DND-41 (cell line): ENCODE measurements around the gene TYRP1.

ENCODE experiments used
- ATAC-seq: fragments of 200-7000 bp; cut with Tn5 transposase; 3 replicates; pipeline ENCODE4 v1.9.1; 2021; ENCODE audit warnings: low read depth; ENCODE audit not compliant: insufficient read depth
- DNase-seq: peaks from one replicate; pipeline ENCODE4 v3.0.0-alpha.2; 2020
- H2AFZ ChIP-seq: 2 replicates; pipeline ENCODE4 v1.6.0; 2012; ENCODE audit warnings: low read depth, low read length
- H3K27ac ChIP-seq: 2 replicates; pipeline ENCODE4 v1.5.1; 2012; ENCODE audit warnings: low read length, inconsistent platforms
- H3K27me3 ChIP-seq: fragments of 200-600 bp; sonication (generic); 2 replicates; pipeline ENCODE4 v1.6.0; 2012; ENCODE audit warnings: low read length, mild to moderate bottlenecking, inconsistent platforms; ENCODE audit not compliant: insufficient read depth, poor library complexity
- H3K36me3 ChIP-seq: 2 replicates; pipeline ENCODE4 v1.5.1; 2012; ENCODE audit warnings: low read length, inconsistent platforms; ENCODE audit not compliant: insufficient read depth
- H3K4me1 ChIP-seq: 2 replicates; pipeline ENCODE4 v1.5.1; 2012; ENCODE audit warnings: mild to moderate bottlenecking, low read length; ENCODE audit not compliant: insufficient read depth
- H3K4me2 ChIP-seq: 2 replicates; pipeline ENCODE4 v1.6.0; 2012; ENCODE audit warnings: mild to moderate bottlenecking, moderate library complexity, low read length, inconsistent platforms; ENCODE audit not compliant: insufficient read depth
- H3K4me3 ChIP-seq, 2 experiments: fragments of 200-600 bp in 1 of 2; shearing (Covaris generic) in 1 of 2; 2 replicates each; pipeline ENCODE4 v1.5.1; 2012 to 2016; ENCODE audit warnings: inconsistent platforms in 2 of 2, low read length in 2 of 2, mild to moderate bottlenecking in 2 of 2, low read depth in 1 of 2, moderate library complexity in 1 of 2
- H3K79me2 ChIP-seq: 2 replicates; pipeline ENCODE4 v1.6.0; 2012; ENCODE audit warnings: low read length, inconsistent platforms; ENCODE audit not compliant: insufficient read depth
- H3K9ac ChIP-seq: 2 replicates; pipeline ENCODE4 v1.6.0; 2012; ENCODE audit warnings: low read depth, mild to moderate bottlenecking, inconsistent platforms, low read length, moderate library complexity
- H3K9me3 ChIP-seq: 2 replicates; pipeline ENCODE4 v1.5.1; 2012; ENCODE audit warnings: low read length, moderate library complexity, mild to moderate bottlenecking, inconsistent platforms; ENCODE audit not compliant: insufficient read depth, severe bottlenecking
- H4K20me1 ChIP-seq: 2 replicates; pipeline ENCODE4 v1.6.0; 2012; ENCODE audit warnings: low read length; ENCODE audit not compliant: insufficient read depth
- CTCF ChIP-seq: IDR thresholded peaks from 2 replicates; pipeline ENCODE4 v1.5.1; 2012; ENCODE audit warnings: borderline replicate concordance, low read length, moderate library complexity, mild to moderate bottlenecking; ENCODE audit not compliant: poor library complexity, severe bottlenecking; ENCODE audit errors: extremely low read depth
- EZH2 ChIP-seq: IDR thresholded peaks from 3 replicates; pipeline ENCODE4 v1.6.1; 2012; ENCODE audit warnings: borderline replicate concordance, low read depth, mild to moderate bottlenecking, moderate library complexity, low read length, inconsistent platforms; ENCODE audit not compliant: severe bottlenecking

The TYRP1 gene

GRCh38 chr9:12698986-12699385, 5.8 kb downstream of the TYRP1 start:
- no peak overlapping the region for H2AFZ ChIP-seq

GRCh38 chr9:12699529-12699928, 6.3 kb downstream of the TYRP1 start:
- Histone ChIP-seq H3K4me3 (no peak overlapping the region), H3K27me3 (no peaks in the 10 kb centered on the region), H3K9ac (no peak overlapping the region), H4K20me1 (no peaks in the 10 kb centered on the region), H2AFZ (no peak overlapping the region), H3K79me2 (no peaks in the 10 kb centered on the region), H3K27ac (no peak overlapping the region), H3K9me3 (no peaks in the 10 kb centered on the region), H3K36me3 (no peaks in the 10 kb centered on the region), H3K4me2 (no peak overlapping the region), H3K4me1 (no peaks in the 10 kb centered on the region)
- TF ChIP-seq CTCF (no peak), EZH2 (no peak)
- ATAC-seq, result no peak
- DNase-seq, result no peak

More at GRCh38 chr9:12698986-12699385, 5.8 kb downstream of the TYRP1 start:
- Histone ChIP-seq H3K36me3 (no peaks in the 10 kb centered on the region), H3K4me1 (no peaks in the 10 kb centered on the region), H4K20me1 (no peaks in the 10 kb centered on the region), H3K27ac (no peak overlapping the region), H3K4me2 (no peak overlapping the region), H3K27me3 (no peaks in the 10 kb centered on the region), H3K9me3 (no peaks in the 10 kb centered on the region), H3K79me2 (no peaks in the 10 kb centered on the region), H3K4me3 (no peak overlapping the region), H3K9ac (no peak overlapping the region)
- DNase-seq (no peak), ATAC-seq (no peak)
- no peak for TF ChIP-seq EZH2
- TF ChIP-seq CTCF, result no peak

GRCh38 chr9:12701126-12701525, 7.9 kb downstream of the TYRP1 start:
- no peak for ATAC-seq
- TF ChIP-seq CTCF, result no peak
- no peak for TF ChIP-seq EZH2

More at GRCh38 chr9:12701126-12701525, 7.9 kb downstream of the TYRP1 start:
- Histone ChIP-seq H3K9me3 (no peaks in the 10 kb centered on the region), H3K27ac (no peak overlapping the region), H3K4me1 (no peaks in the 10 kb centered on the region), H3K4me3 (no peak overlapping the region), H2AFZ (no peak overlapping the region), H3K9ac (no peak overlapping the region), H3K79me2 (no peaks in the 10 kb centered on the region), H3K4me2 (no peak overlapping the region), H3K27me3 (no peaks in the 10 kb centered on the region), H4K20me1 (no peaks in the 10 kb centered on the region), H3K36me3 (no peaks in the 10 kb centered on the region)
- no peak for DNase-seq
